DND-41 (cell line): ENCODE measurements around the gene INPP5F.

Source experiments
- ATAC-seq: fragments of 200-7000 bp; cut with Tn5 transposase; 3 replicates; pipeline ENCODE4 v1.9.1; 2021; ENCODE audit warnings: low read depth; ENCODE audit not compliant: insufficient read depth
- DNase-seq: peaks from one replicate; pipeline ENCODE4 v3.0.0-alpha.2; 2020
- H2AFZ ChIP-seq: 2 replicates; pipeline ENCODE4 v1.6.0; 2012; ENCODE audit warnings: low read depth, low read length
- H3K27ac ChIP-seq: 2 replicates; pipeline ENCODE4 v1.5.1; 2012; ENCODE audit warnings: low read length, inconsistent platforms
- H3K27me3 ChIP-seq: fragments of 200-600 bp; sonication (generic); 2 replicates; pipeline ENCODE4 v1.6.0; 2012; ENCODE audit warnings: low read length, mild to moderate bottlenecking, inconsistent platforms; ENCODE audit not compliant: insufficient read depth, poor library complexity
- H3K36me3 ChIP-seq: 2 replicates; pipeline ENCODE4 v1.5.1; 2012; ENCODE audit warnings: low read length, inconsistent platforms; ENCODE audit not compliant: insufficient read depth
- H3K4me1 ChIP-seq: 2 replicates; pipeline ENCODE4 v1.5.1; 2012; ENCODE audit warnings: mild to moderate bottlenecking, low read length; ENCODE audit not compliant: insufficient read depth
- H3K4me2 ChIP-seq: 2 replicates; pipeline ENCODE4 v1.6.0; 2012; ENCODE audit warnings: mild to moderate bottlenecking, moderate library complexity, low read length, inconsistent platforms; ENCODE audit not compliant: insufficient read depth
- H3K4me3 ChIP-seq, 2 experiments: fragments of 200-600 bp in 1 of 2; shearing (Covaris generic) in 1 of 2; 2 replicates each; pipeline ENCODE4 v1.5.1; 2012 to 2016; ENCODE audit warnings: inconsistent platforms in 2 of 2, low read length in 2 of 2, mild to moderate bottlenecking in 2 of 2, low read depth in 1 of 2, moderate library complexity in 1 of 2
- H3K79me2 ChIP-seq: 2 replicates; pipeline ENCODE4 v1.6.0; 2012; ENCODE audit warnings: low read length, inconsistent platforms; ENCODE audit not compliant: insufficient read depth
- H3K9ac ChIP-seq: 2 replicates; pipeline ENCODE4 v1.6.0; 2012; ENCODE audit warnings: low read depth, mild to moderate bottlenecking, inconsistent platforms, low read length, moderate library complexity
- H3K9me3 ChIP-seq: 2 replicates; pipeline ENCODE4 v1.5.1; 2012; ENCODE audit warnings: low read length, moderate library complexity, mild to moderate bottlenecking, inconsistent platforms; ENCODE audit not compliant: insufficient read depth, severe bottlenecking
- H4K20me1 ChIP-seq: 2 replicates; pipeline ENCODE4 v1.6.0; 2012; ENCODE audit warnings: low read length; ENCODE audit not compliant: insufficient read depth
- CTCF ChIP-seq: IDR thresholded peaks from 2 replicates; pipeline ENCODE4 v1.5.1; 2012; ENCODE audit warnings: borderline replicate concordance, low read length, moderate library complexity, mild to moderate bottlenecking; ENCODE audit not compliant: poor library complexity, severe bottlenecking; ENCODE audit errors: extremely low read depth
- EZH2 ChIP-seq: IDR thresholded peaks from 3 replicates; pipeline ENCODE4 v1.6.1; 2012; ENCODE audit warnings: borderline replicate concordance, low read depth, mild to moderate bottlenecking, moderate library complexity, low read length, inconsistent platforms; ENCODE audit not compliant: severe bottlenecking

INPP5F gene

GRCh38 chr10:119829429-119829828 lies 103.6 kb downstream of the INPP5F start:
- Histone ChIP-seq H3K9ac (no peak overlapping the region), H3K27ac (no peak overlapping the region), H2AFZ (no peak overlapping the region), H3K36me3 (peaks cover 74% of the 10 kb centered on the region), H3K4me2 (no peak overlapping the region), H4K20me1 (0 out of 2 replicates have a peak, but pooled peaks cover 6% of the 10 kb centered on the region), H3K27me3 (no peaks in the 10 kb centered on the region), H3K79me2 (no peaks in the 10 kb centered on the region), H3K4me1 (no peaks in the 10 kb centered on the region), H3K9me3 (no peaks in the 10 kb centered on the region), H3K4me3 (no peak overlapping the region)
- TF ChIP-seq CTCF (no peak), EZH2 (no peak)
- DNase-seq (no peak), ATAC-seq (no peak)

- DNase-seq (no peak), ATAC-seq (no peak)
- H3K79me2 ChIP-seq, result no peaks in the 10 kb centered on the region
- H2AFZ ChIP-seq, result no peak overlapping the region
- H3K27ac ChIP-seq, result no peak overlapping the region
- no peak overlapping the region for H3K9ac ChIP-seq
- no peaks in the 10 kb centered on the region for H3K4me1 ChIP-seq
- no peak overlapping the region for H3K4me3 ChIP-seq
- H3K4me2 ChIP-seq, result no peak overlapping the region
- no peaks in the 10 kb centered on the region for H3K9me3 ChIP-seq
- no peak for TF ChIP-seq EZH2
- no peak for TF ChIP-seq CTCF
- peaks cover 87% of the 10 kb centered on the region for H3K36me3 ChIP-seq
- no peaks in the 10 kb centered on the region for H3K27me3 ChIP-seq
- 0 out of 2 replicates have a peak, but pooled peaks cover 6% of the 10 kb centered on the region for H4K20me1 ChIP-seq
Measured at GRCh38 chr10:119830851-119831250, 105.0 kb downstream of the INPP5F start.

- no peak for ATAC-seq
- H2AFZ ChIP-seq, result no peak overlapping the region
- no peak overlapping the region for H3K4me2 ChIP-seq
- H3K27ac ChIP-seq, result no peak overlapping the region
- TF ChIP-seq EZH2 (no peak), CTCF (no peak)
- H3K9me3 ChIP-seq, result no peaks in the 10 kb centered on the region
- no peak overlapping the region for H3K9ac ChIP-seq
- no peak overlapping the region for H3K4me3 ChIP-seq
- H4K20me1 ChIP-seq, result 0 out of 2 replicates have a peak, but pooled peaks cover 6% of the 10 kb centered on the region
- H3K4me1 ChIP-seq, result no peaks in the 10 kb centered on the region
- H3K36me3 ChIP-seq, result peaks cover 95% of the 10 kb centered on the region
- H3K27me3 ChIP-seq, result no peaks in the 10 kb centered on the region
- DNase-seq, result no peak
- no peaks in the 10 kb centered on the region for H3K79me2 ChIP-seq
Measured at GRCh38 chr10:119831656-119832055, 105.8 kb downstream of the INPP5F start.

GRCh38 chr10:119832951-119833350 lies 107.1 kb downstream of the INPP5F start:
- ATAC-seq (no peak), DNase-seq (no peak)
- Histone ChIP-seq H3K27ac (no peak overlapping the region), H3K9me3 (no peaks in the 10 kb centered on the region), H3K9ac (no peak overlapping the region), H2AFZ (no peak overlapping the region), H3K79me2 (no peaks in the 10 kb centered on the region), H3K4me2 (no peak overlapping the region), H3K4me1 (no peaks in the 10 kb centered on the region), H3K4me3 (no peak overlapping the region), H3K27me3 (no peaks in the 10 kb centered on the region), H3K36me3 (peaks cover 96% of the 10 kb centered on the region), H4K20me1 (0 out of 2 replicates have a peak, but pooled peaks cover 6% of the 10 kb centered on the region)
- TF ChIP-seq EZH2 (no peak), CTCF (no peak)
